ENCODE results near the gene HS6ST3.

HS6ST3 gene

DNA sequence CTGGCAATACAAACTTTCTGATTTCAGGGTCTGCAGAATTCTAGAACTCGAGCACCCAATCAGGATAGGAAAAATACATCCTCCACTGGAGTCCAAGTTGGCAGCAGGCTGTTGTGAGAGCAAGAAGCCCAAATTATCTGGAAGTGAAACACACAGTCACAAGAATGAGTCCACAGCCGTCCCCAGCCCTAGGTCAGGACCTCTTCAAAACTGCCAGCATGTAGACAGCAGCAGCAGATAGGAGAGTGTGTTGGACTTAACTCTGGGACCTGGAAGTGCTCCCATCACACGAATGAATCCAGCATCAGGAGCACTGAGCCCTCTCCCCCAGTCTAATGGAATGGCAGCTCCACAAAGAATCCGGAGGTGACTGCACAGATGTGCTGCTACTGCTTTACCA is 483.7 kb downstream of the HS6ST3 start:
- DNase-seq, result no peak

DNA sequence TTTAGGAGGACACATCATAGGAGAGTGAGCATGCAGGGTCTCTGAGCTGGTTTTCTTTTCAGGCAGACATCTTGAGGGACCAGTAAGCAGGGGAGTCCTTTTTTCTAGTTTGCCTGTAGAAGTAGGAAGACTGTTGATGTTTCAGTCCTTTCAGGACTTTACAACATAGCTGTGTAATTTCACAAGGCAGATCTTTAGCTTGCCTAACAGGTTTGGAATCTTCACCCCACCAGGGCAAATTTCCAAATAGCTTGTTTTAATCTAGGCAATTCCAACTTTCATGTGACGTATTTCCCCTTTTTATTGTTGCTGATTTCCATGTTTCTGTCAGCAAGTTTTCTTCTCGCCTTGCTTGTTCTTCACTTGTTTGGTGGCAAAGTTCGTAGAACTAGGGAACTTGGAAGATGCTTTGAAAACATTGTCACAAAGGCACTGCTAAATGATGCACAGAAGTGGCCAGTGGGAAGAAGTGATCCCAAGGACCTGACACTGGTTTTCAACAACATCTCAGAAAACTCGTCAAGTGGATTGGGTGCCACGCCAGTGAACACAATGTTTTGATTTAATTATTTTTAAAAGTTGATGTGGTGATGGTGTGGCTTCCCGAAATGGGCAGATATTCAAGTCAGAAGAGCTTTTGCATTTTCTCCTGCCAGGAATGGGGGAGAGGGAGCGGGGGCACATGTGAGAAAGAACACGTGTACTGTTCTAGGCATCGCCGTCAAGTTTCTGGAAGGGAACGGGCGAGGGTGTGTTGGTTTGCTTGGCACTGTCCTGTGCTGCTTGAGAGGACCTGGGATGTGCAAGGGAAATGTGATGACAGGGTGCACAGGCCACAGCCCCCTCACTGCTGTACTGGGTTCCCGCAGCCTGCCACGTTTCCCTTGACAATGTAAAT is 485.8 kb downstream of the HS6ST3 start:
- DNase-seq, result no peak

DNA sequence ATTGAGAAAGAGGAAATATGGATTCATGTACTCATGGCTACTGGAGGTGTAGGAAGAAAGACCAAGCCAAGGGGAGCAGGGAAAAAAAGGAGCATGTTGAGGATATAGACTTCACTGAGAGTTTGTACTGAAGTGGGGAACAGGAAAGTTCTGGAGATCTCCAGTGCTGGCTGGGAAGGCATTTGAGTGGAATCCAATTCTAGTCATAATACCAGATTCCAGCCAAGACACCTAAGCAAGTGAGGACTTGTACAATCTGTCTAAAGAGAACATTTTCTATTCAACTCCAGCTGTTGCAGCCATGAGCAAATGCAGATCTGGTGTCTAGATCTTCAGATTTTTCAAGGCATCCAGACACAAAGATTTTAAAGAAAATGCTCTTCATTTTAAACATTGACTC is 491.8 kb downstream of the HS6ST3 start:
- DNase-seq, result no peak

DNA sequence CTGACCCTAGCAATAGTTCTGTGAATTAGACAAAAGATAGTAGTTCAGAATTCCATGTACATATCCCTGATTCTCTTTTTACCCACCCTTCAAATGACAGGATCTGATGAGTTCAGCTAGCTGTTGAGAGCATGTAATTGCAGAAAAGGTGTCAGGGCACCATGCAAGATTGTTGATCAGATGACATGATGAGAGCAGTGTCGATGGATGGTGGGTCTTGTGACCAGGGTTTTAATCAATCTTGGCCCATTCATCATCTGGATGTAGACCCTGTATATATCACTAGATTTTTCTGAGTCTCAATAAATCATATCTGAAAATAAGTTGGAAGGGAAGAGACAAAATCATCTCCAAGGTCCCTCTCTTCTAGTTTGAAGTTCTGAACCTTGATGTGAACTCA is 525.3 kb downstream of the HS6ST3 start:
- no peak for DNase-seq

DNA sequence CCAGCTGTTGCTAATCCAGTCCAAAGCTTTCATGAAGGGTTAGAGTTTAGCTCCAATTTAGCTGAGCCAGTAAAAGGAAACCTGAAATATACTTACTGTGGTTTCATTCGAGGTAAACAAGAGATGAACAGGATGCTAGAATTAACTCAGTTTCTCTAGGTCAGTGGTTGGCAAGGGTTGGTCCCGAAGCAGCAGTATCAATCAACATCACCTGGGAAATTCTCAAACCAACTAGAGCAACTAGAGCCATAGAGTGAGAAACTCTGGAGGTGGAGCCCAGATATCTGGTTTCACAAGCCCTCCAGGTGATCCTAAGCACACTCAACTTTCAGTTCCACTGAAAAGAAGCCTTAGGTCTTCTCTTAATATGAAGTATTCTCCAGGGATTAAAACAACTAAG is 527.6 kb downstream of the HS6ST3 start:
- DNase-seq, result no peak

DNA sequence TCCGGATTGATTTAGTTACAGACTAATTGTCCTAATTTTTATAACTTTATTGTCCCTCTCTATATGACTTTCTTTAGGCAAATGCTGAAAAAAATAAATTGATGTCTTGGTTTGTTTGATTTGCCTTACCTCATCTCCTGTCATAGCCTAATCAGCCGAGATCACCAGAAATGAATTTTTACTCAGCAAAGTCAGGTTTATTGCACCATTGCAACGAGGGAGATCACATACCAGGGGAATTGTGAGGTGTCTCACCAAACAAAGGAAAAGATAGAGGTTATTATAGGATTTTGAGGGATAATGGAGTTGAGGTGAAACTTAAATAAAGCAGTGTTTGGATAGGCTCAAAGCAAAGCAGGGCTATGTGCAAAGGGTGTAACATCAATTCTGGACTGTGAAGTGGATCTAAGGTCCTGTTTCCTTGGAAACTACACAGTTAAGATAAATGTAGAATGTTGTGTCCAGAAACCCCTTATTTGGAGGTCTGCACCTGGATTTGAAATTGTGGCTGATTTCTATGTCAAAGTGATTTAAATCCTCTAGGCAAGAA is 531.8 kb downstream of the HS6ST3 start:
- DNase-seq, result no peak

DNA sequence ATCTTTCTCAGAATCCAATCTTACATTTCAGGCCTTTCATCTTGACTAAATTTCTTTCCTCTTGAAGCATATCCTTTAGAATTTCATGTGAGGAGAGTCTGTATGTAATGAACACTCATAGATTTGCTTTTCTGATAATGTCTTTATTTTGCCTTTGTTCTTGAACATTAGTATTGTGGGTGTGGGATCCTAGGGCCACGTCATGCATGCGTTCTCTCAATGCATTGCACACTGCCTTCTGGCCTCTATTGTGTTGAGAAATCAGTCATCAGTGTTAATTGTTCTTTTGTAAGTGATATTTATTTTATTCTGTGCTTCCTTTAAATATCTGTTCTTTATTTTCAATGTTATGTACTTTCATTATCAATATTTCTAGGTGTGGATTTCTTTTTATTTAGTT is 539.4 kb downstream of the HS6ST3 start:
- no peak for DNase-seq

DNA sequence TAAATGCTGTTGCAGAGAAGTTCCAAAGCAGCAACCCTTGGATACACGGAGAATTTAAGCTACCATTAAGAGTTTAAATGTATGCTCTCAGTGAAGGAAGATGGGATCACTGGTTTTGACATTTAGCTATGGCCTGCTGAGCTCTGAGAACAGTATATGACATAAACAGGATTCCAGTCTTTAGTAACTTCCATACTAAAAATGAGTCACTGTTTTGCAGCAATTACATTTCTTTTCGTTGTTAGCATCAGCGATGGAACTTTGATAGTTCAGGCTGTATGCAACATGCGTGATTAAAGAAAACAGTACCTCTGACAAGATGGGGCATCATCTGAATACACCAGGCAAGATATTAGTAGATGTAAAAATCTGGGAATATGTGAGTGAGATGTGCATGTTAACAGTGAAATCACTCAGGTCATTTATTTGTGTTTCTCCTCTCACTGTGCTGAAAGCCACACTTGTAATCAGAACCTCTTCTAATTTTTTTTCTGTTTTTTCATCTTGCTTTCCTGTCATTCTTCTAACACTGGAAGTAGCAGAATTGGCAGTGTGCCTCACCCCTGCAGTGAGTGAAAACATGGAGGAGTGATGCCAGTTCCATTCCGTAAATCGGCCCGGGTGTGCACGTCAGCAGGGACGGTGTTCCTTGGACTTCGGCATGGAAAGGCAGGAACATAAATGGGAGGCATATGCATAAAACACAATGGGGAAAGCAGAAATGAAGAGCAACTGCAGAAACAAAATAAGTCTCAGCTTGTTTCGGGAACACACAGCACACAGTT is 542.8 kb downstream of the HS6ST3 start:
- no peak for DNase-seq

DNA sequence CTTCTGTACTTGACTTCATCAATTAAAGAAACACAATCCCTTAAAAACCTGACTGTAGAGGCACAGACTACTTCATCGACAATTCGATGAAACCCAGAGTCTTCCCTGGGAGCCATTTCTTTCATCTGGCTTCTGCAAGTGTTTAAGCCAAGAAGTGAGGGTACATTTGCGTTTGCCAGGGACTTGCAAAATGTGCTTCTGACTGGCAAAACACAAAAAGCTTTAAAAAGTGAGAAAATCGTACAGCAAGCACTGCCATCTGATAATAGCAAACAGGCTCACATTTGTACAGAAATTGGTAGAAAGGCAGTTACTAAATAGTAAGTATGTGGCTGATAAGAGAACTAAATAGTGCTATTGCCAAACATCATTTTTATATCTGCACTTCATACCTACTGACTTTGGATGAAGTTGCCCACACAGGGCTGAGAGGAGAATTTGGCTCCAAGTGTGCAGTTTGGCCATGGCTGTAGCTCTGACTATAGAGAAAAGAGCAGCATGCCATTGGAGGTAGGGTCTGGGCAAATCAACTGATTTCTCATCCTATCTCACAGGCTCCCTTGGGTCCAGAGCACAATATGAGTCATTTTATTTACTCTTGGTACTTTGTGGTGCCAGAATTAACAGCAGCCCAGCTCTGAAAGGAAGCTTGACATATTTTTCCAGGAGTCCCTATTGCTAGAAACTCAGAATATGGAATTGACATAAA is 546.2 kb downstream of the HS6ST3 start:
- no peak for DNase-seq

DNA sequence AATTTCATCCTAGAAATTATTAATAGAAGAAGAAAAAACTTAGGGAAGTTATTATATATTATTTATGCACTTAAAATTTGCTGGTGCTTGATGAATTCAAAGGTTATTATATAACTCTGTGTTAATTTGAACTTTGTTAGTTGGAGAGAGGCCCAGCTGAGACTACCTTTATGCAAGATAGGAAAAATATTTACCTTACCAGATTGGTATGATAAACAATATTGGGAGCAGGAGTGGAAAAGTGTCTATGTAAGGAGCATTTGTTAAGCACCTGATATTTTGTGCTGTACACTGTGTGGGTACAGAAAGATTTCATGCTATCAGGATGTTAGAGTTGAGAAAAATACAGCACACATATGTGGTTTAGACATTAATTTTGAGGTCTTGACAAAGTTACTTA is 547.1 kb downstream of the HS6ST3 start:
- no peak for DNase-seq

DNA sequence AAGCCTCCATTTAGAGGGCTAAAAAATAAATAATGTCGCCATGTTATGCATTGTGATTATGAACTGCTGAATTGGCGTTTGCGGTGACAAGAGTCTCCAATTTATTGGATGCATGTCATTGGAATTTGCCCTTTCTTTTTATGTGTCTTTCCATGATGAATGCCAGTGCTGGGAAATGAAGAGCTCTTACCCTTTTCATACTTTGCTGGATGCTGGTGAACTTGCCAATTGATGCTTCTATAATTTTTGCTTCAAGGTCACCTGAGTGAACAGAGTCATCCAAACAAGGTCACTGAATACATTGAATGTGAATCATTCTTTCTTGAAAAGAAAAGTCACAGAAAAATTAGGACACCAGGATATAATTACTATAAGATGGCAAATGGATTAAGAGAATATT is 556.2 kb downstream of the HS6ST3 start:
- no peak for DNase-seq

DNA sequence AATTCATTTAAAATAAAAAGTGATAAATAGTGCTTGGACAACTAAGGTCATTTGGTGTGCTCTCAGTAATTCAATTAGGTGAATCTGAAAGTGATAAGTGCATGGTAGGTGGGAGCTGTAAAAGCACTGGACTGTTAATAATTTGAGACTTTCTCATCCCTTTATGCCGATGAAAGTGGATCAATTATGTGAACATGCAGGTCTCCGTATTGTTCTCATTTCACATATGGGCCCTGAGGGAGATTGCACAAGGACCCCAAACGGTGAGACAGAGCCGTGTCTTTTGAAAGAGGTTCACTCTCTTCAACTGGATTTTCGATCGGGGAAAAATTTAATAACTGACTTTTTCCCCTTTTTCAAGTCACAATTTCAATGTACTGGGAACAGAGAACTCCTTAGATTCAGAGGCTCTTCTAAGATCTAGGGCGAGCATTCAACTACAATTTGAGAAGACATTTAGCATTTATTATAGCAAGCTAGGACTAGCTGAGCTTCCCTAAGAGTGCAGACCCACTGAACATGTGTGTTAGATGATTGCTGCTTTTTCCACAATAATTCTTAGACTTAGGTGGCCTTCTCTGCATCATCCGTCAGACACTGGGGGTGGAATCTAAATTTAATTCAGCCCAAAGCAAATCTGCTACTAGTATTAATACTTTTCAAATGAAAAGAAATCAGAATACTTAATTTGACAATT is 556.8 kb downstream of the HS6ST3 start:
- DNase-seq, result no peak

DNA sequence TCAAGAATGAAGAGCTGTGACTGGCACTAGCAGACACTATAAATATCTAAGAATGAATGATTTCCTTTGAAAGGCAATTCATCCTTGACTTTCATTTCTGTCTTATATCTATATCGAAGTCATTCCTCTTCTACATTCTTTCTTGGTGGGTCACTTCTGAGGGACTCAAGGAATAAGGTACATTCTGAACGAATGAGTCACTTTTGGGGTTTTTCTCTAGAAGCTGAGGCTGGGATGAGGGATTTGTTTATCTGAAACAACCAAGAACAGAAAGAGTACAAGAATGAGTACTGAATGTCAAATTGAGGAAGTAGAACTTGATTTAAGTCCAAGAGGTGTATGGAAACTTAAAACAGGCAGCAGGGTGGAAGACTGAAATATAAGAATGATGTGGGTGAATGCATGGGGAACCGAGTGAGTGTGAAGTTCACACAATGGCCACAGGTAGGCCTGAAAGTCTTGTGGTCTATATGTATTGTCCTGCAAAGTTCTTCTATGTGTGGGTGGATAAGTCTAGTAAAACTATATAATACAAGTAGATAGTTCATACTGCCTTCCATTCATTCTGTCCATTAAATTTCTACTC is 560.5 kb downstream of the HS6ST3 start:
- DNase-seq, result no peak

DNA sequence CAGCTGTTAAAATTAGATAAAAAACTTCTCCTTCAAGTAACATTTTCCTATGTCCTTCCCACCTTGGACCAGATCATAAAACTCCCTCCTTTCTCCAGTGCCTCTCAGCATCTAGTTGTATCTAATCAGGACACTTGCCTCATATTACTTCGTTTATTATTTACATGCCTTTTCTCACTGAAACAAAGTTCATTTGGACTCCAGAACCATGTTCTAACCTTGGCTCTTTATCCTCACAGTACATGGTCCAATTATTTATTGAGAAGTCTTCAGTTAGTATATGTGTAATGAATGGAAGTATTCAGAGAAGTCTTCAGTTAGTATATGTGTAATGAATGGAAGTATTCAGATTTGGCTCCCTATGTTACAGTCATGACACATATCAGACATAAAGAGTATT is 561.7 kb downstream of the HS6ST3 start:
- DNase-seq, result no peak

DNA sequence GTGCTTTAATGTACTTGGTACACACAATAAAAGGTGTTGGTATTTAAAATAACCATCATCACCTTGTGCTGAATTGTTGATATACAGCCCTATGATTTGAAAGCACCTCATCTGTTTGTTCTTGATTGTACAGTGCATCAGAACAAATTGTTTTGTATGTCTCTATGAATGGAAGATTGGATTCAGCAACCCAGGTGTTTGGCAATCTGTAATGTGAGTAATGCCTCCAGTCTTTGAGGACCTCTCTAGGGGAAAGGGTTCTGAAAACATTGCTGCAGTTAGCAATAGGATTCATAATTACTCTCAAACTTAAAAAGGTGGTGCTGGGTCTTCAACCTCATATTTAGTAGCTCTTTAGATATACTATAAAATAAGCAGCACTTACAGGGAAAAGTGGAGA is 562.6 kb downstream of the HS6ST3 start:
- no peak for DNase-seq

DNA sequence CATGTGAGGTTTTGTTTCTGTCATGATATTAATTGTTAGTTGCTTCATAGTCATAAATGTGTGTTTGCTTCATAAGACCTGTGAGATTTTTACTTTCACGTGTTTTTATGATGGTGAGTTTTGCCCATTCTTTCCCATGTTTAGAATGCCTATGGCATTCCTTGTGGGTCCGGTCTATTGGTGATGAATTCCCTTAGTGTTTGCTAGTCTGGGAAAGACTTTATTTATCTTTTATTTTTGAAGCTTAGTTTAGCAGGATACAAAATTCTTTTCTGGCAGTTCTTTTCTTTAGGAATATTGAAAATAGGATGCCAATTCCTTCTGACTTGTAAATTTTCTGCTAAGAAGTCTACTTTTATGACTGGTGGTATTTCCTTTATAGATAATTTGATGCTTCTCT is 571.7 kb downstream of the HS6ST3 start:
- DNase-seq, result no peak

DNA sequence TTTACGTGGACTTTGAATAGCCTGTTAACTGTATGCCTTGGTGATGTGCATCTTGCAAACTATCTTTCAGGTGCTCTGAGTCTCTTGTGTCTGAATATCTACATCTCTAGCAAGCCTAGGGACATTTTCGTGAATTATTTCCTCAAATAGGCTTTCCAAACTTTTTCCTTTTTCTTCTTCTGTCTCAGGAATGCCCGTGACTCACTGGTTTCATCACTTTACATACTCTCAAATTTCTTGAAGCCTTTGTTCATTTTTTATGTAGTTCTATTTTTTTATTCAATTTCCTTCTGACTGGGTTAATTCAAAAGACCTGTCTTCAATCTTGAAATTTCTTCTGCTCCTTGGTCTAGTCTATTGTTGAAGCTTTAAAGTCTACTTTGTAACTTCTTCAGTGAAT is 572.1 kb downstream of the HS6ST3 start:
- DNase-seq, result no peak

DNA sequence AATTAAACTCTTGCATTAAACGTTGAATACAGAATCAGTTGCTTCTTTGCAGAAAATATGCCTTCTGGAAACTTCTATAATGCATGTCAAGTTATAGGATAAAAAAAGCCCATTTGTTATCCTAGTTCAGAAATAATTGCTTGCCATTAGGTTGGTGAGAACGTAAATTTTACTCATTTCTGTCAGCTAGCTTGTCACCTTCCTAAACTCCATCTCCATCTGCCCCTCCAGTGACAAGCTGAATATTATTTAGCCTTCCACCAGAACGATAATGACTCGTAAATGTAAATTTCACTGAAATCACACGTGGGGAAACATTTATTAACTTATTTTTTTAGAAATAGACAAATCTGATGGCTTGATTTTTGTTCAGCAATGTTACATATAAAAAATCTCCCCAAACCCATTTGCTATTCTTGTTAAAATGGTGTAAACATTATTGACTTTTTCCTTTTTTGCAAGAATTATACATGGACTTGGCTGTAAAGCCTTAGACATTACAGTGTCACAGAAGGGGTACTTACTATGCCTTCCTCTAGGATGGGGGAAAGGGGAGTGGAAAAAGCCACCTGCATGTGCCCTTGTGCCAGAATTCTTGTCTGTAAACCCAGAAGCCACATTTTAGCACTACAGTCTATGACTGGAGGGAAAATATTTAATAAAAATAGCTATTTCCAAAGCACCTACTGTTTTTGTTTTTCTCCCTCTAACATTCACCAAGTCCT is 577.5 kb downstream of the HS6ST3 start:
- no peak for DNase-seq

DNA sequence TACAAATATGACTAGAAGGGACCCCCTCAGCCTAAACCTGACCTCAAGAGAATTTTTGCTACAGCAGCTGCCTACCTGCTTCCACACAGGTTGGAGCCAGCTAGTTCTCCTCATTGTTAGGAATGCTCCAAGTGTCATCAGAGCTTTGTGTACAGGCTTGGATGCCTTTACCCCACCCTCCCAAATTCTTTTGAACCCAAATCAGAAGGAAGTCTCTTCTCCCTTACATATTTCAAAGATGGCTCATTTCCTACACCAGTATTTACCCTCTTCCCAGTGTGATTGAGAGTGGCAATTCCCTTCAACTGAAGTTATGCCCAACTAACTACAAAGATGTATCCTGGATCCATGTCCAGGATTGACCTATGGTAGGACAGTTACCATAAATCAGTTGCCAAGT is 581.2 kb downstream of the HS6ST3 start:
- DNase-seq, result no peak

DNA sequence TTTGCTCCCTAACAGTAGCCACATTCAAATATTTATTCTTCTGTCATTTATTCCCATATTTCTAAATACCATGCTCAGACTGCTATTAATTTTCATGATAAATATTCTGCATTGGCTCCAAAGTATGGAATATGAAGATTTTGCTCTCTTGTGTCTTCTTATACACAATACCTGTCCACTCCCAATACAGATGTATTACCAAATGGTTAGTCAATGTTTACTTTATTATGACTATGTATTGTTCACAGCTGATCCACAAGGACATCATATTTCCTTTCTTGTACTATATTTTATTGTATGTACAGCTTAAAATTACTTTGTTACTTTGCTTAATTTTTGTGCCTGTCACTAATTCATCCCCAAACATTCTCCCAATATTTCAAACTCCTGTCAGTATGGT is 582.1 kb downstream of the HS6ST3 start:
- DNase-seq, result no peak

DNA sequence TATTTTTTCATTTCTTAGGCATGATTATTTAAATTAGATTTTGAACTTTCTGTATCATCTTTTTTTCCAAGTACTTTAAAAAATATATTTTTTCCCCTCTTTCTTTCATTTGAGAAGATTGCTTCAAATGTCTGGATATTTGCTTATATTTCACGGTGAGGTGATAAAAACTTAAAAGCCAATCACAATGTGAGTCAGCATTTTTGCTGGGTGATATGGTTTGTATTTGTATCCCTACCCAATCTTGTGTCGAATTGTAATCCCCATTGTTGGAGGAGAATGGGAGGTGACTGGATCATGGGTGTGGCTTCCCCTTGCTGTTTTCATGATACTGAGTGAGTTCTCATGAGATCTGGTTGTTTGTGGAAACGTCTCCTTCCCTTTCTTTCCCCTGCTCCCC is 583.9 kb downstream of the HS6ST3 start:
- DNase-seq, result no peak

DNA sequence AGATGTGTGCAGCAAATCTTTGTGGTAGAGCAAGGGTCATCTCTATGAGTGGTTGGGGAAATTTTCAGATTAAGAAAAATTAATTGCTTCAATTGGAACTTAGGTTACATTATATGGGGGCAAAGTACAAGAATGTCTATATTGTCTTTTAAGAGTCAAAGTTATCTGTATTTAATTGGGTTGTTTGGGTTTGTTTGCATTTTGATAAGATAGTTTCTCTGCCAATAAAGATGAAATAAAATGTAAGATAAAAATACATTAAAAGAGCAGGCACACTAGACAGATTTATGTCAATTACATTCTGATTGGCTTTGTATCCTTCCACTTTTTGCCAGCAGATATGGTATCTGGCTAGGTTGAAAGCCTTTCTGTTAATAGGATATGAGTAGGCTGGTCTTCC is 587.1 kb downstream of the HS6ST3 start:
- no peak for DNase-seq
